DMS 273 treated with DMSO at 0.1 percent for 48 hours (cell line): ENCODE results near the gene ALX3.
A peak's percentile ranks its signal among the peaks of the same experiment; 100 is the strongest.

Experiments used
- DNase-seq: peaks from one replicate; lab custom pipeline; 2025; lab: John Stamatoyannopoulos, UW

Gene ALX3

GRCh38 chr1:110070671-110071242, at the start of gene ALX3:
TSS of gene ALX3 (minus strand) at chr1:110070672. CDS start at chr1:110070612, 60 bp downstream.
- no peak for DNase-seq

- DNase-seq, result peak; percentile 73
Observed at GRCh38 chr1:110119843-110120242, 49.4 kb upstream of the ALX3 start.

- DNase-seq, result no peak
Observed at GRCh38 chr1:110118636-110119396, 48.3 kb upstream of the ALX3 start.

- no peak for DNase-seq
Observed at GRCh38 chr1:110114784-110115183, 44.3 kb upstream of the ALX3 start.

- DNase-seq, result no peak
Observed at GRCh38 chr1:110114173-110114572, 43.7 kb upstream of the ALX3 start.

- no peak for DNase-seq
Observed at GRCh38 chr1:110113551-110113950, 43.1 kb upstream of the ALX3 start.

GRCh38 chr1:110112656-110113055, 42.2 kb upstream of the ALX3 start:
- DNase-seq, result no peak

- no peak for DNase-seq
Observed at GRCh38 chr1:110112143-110112542, 41.7 kb upstream of the ALX3 start, which contains the start of gene UBL4B. TSS of gene UBL4B (plus strand) at chr1:110112443. CDS start at chr1:110112535, 92 bp downstream.

- no peak for DNase-seq
Observed at GRCh38 chr1:110111081-110111480, 40.6 kb upstream of the ALX3 start.

- no peak for DNase-seq
Observed at GRCh38 chr1:110107867-110108469, 37.5 kb upstream of the ALX3 start.

GRCh38 chr1:110106013-110106941, 35.8 kb upstream of the ALX3 start:
- peak; percentile 59 for DNase-seq

GRCh38 chr1:110102081-110102480, 31.6 kb upstream of the ALX3 start:
- DNase-seq, result no peak

- no peak for DNase-seq
Observed at GRCh38 chr1:110100335-110100734, 29.9 kb upstream of the ALX3 start.

- no peak for DNase-seq
Observed at GRCh38 chr1:110098222-110099026, 28.0 kb upstream of the ALX3 start.

- no peak for DNase-seq
Observed at GRCh38 chr1:110097507-110098221, 27.2 kb upstream of the ALX3 start.

- DNase-seq, result no peak
Observed at GRCh38 chr1:110094931-110095654, 24.6 kb upstream of the ALX3 start.

- DNase-seq, result no peak
Observed at GRCh38 chr1:110092991-110093390, 22.5 kb upstream of the ALX3 start.

GRCh38 chr1:110091791-110092190, 21.3 kb upstream of the ALX3 start:
- no peak for DNase-seq

- no peak for DNase-seq
Observed at GRCh38 chr1:110091381-110091780, 20.9 kb upstream of the ALX3 start.
